ENCODE results near the gene ACIN1.
A peak's percentile ranks its signal among the peaks of the same experiment; 100 is the strongest.
"Not testable (repeated sequence)": the region's sequence is repeated elsewhere in the genome, so short reads cannot be mapped to it uniquely, and the experiment has no call there.

Gene ACIN1

DNA sequence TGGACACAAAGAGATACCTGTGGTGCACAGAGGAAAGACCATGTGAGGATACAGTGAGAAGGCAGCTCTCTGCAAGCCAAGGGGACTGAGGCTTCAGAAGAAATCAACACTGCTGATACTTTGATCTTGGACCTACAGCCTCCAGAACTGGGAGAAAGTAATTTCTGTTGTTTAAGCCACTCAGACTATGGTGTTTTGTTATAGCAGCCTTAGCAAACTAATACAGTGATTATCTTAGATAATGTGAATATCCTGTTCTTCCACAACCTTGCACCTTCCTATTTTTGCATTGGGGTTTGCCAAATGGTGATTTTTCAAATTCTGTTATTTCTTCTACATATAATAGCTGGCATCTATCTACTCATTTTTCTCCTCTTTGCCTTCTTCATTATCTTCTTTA, 76.8 kb downstream of the ACIN1 start:
- DNase-seq (ENCODE audit: low read depth in 2 of 2): no peak

DNA sequence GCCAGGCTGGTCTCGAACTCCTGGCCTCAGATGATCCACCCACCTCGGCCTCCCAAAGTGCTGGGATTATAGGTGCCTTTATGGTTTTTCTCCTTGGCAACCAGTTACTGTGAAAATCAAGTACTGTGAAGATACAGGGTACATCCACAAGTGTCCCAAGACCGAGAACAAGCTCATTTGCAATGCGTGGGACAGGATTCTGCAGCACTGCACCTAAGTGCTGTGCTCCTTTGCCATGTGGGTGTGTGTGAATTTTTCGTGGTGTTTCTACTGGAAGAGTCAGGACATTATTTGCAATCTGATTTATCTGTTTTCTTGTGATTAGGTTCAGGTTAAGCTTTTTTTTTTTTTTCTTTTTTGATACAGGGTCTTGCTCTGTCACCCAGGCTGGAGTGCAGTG, 77.8 kb downstream of the ACIN1 start:
- DNase-seq (ENCODE audit: low read depth in 2 of 2): no peak

DNA sequence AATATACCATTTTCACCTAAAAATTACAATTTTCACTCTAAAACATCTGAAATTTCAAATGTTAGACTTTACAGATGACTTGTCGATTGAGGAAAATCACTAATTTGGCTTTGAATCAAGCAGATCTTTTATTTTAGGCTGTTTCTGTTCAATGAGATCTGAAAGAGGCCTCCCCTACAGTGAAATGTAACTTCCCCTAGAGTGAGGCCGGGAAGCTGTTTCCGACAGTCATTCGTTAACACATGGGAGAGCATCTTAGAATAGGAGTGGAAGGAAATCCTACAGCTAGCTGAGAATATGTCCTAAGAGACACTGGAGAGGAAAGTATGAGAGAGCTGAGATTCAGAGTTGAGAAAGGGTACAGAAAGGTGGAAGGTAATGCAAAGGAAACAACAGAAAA, 79.3 kb downstream of the ACIN1 start:
- DNase-seq (ENCODE audit: low read depth in 2 of 2): no peak

DNA sequence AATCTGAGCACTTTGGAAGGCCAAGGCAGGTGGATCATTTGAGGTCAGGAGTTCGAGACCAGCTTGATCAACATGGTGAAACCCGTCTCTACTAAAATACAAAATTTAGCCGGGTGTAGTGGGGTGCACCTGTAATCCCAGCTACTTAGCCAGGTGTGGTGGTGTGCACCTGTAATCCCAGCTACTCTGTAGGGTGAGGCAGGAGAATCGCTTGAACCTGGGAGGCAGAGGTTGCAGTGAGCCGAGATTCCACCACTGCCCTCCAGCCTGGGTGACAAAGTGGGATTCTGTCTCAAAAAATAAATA, 81.2 kb downstream of the ACIN1 start:
- not testable (repeated sequence) for DNase-seq (ENCODE audit: low read depth in 2 of 2)

DNA sequence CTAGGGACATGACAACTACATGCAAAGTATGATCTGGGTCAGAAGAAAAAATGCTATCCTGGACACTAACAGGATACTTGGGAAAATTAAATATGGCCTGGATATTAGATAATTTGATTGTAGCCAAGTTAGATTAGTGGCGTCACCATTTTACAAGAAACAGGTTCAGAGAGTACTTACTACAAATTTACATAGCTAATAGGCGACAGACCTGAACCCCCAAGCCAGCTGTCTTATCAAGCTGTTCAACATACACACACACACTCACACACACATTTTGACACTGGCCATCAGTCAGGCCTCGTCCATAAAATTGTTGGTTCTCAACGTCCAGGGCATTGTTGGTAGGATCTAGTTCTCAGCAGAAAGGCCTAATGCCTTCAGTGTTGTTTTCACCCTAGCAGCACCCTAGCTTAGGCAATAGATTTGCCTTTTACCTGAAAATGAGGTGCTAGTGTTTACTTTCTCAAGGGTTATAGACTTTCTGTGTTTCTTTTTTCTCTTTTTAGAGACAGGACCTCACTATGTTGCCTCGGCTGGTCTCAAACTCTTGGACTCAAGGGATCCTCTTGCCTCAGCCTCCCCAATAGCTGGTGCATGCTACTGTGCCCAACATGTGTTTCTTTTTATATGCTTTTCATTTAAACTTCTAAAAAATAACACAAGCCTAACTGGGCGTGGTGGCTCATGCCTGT, 81.7 kb downstream of the ACIN1 start:
- DNase-seq (ENCODE audit: low read depth in 2 of 2): no peak

DNA sequence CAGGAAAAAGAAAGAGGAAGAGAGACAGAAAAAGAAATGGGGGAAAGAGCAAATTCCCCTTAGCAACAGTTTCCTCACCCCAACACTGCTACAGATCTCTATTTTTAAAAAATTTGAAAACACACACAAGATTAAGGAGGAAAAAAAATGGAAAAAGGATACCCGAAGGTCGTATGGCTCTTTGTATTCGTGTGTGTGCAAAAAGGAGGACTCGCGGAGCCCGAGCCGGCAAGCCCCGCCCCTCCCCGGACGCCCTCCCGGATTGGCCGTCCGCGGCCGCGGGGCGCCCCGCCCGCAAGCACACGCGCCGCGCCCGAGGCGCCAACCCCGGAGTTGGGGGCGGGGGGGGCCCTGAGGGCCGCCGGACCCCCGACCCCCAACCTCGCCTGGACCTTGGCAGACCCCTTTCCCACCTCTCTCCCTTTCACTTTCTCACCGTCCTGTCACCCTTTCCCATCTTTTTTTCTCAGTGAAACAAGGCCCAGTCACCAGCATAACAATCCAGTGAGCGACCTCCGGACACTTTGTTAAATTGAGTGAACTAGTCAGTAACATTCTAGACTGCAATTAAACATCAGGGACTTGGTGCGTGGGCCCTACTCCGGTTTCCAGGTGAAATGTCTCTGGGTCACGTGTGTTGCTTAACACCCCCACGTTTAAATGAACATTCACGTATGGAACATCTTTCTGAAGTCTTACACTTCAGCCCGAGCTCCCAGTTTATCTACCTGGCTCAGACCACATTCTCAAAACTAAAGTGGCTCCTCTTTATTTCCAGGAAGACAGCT, 84.8 kb downstream of the ACIN1 start, which contains the start of gene C14orf93:
C14orf93 (minus strand) TSS at position 205 of the 788 bp plus-strand sequence. CDS start 11,120 bp downstream, outside the sequence.
- peak; percentile 80 to 84 for DNase-seq (ENCODE audit: low read depth in 2 of 2)

DNA sequence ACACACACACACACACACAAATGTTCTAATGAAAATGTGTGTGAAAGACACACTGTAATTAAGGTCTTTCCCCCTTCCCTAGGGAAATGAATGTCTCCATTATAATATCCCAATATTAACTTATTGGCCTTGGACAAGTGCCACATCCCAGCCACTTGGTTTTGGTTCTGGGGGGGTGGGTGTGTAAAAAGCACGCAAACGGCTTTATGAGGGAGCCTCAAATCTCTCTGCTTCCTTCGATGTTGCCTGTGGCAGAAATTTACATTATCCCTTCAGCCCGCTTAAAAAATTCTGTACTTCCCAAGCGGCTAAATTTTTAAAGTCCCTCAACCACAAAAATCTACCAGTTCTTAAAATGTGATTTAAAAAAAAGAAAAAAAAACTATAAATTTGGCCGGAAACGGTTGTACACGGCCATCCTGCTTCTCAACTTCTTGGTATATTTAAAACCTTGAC, 85.4 kb downstream of the ACIN1 start:
- DNase-seq (ENCODE audit: low read depth in 2 of 2): no peak

DNA sequence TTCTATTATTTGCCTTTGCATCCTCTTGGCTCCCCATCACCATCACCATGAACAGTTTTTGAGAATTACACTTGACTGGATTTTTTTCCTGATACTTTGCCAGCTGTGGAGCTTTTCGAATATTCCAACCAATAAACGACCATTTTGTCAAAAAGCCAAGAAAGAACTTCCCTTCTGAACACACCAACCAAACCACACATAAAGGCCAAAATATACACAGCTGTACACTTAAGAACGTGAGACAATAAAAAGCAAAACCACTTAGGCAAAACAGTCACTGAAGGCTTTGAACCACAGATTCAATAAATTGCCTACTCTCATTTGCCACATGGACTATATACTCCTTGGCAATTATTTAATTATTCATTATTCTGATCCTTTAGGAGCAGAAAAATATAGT, 86.1 kb downstream of the ACIN1 start:
- no peak for DNase-seq (ENCODE audit: low read depth in 2 of 2)

Measured in stimulated activated CD8-positive, alpha-beta memory T cell treated with anti-CD3 and anti-CD28 coated beads, Interleukin-2, amount 100 ng/mL, for 48 hours (primary cell).